CD4-positive, alpha-beta T cell treated with Interleukin-15 for 4 hours (primary cell): ENCODE measurements around the gene LIMA1.
A peak's percentile ranks its signal among the peaks of the same experiment; 100 is the strongest.
"Not testable (repeated sequence)": the region's sequence is repeated elsewhere in the genome, so short reads cannot be mapped to it uniquely, and the experiment has no call there.

Experiments
- DNase-seq: peaks from one replicate; pipeline ENCODE4 v3.0.0-alpha.2; 2020; ENCODE audit warnings: low spot score

The LIMA1 gene

GRCh38 chr12:50186681-50187080 is 96.6 kb downstream of the LIMA1 start:
- no peak for DNase-seq

GRCh38 chr12:50185970-50186663 is 97.2 kb downstream of the LIMA1 start:
- DNase-seq: no peak

- no peak for DNase-seq
Measured at GRCh38 chr12:50185301-50185895, 97.9 kb downstream of the LIMA1 start.

GRCh38 chr12:50184261-50184660 is 99.1 kb downstream of the LIMA1 start:
- no peak for DNase-seq

- DNase-seq: no peak
Measured at GRCh38 chr12:50182461-50182860, 100.9 kb downstream of the LIMA1 start.

- DNase-seq: no peak
Measured at GRCh38 chr12:50181691-50182090, 101.6 kb downstream of the LIMA1 start.

- no peak for DNase-seq
Measured at GRCh38 chr12:50175716-50176026, 107.6 kb downstream of the LIMA1 start.

GRCh38 chr12:50174971-50175715 is 108.2 kb downstream of the LIMA1 start:
- DNase-seq: peak; percentile 53

- peak; percentile 97 for DNase-seq
Measured at GRCh38 chr12:50167049-50167828, 116.1 kb downstream of the LIMA1 start, which contains the start of gene CERS5. TSS of gene CERS5 (minus strand) at chr12:50167369. CDS start at chr12:50167297, 72 bp downstream.

GRCh38 chr12:50166799-50167048 is 116.6 kb downstream of the LIMA1 start:
- DNase-seq: no peak

GRCh38 chr12:50164963-50165362 is 118.4 kb downstream of the LIMA1 start:
- DNase-seq: no peak

- no peak for DNase-seq
Measured at GRCh38 chr12:50162230-50162629, 121.1 kb downstream of the LIMA1 start.

GRCh38 chr12:50160643-50161042 is 122.7 kb downstream of the LIMA1 start:
- DNase-seq: no peak

- DNase-seq: no peak
Measured at GRCh38 chr12:50157259-50157658, 126.1 kb downstream of the LIMA1 start.

GRCh38 chr12:50156641-50157040 is 126.7 kb downstream of the LIMA1 start:
- no peak for DNase-seq

GRCh38 chr12:50154947-50155346 is 128.4 kb downstream of the LIMA1 start:
- DNase-seq: not testable (repeated sequence)

- no peak for DNase-seq
Measured at GRCh38 chr12:50151047-50151687, 132.2 kb downstream of the LIMA1 start.

- no peak for DNase-seq
Measured at GRCh38 chr12:50149311-50149710, 134.0 kb downstream of the LIMA1 start.

- DNase-seq: not testable (repeated sequence)
Measured at GRCh38 chr12:50148011-50148410, 135.3 kb downstream of the LIMA1 start.

- DNase-seq: no peak
Measured at GRCh38 chr12:50147281-50147680, 136.0 kb downstream of the LIMA1 start.

GRCh38 chr12:50145439-50145838 is 137.9 kb downstream of the LIMA1 start:
- no peak for DNase-seq

- no peak for DNase-seq
Measured at GRCh38 chr12:50142993-50143392, 140.3 kb downstream of the LIMA1 start.
